ENCODE results near the gene JAKMIP3.
A peak's percentile ranks its signal among the peaks of the same experiment; 100 is the strongest.

JAKMIP3 gene

GRCh38 chr10:132100556-132101349 is 35.0 kb downstream of the JAKMIP3 start:
- no peak for DNase-seq

- DNase-seq, result no peak
Measured at GRCh38 chr10:132101529-132101928, 35.8 kb downstream of the JAKMIP3 start.

GRCh38 chr10:132102071-132102716 is 36.4 kb downstream of the JAKMIP3 start:
- no peak for DNase-seq

GRCh38 chr10:132102717-132103110 is 37.0 kb downstream of the JAKMIP3 start:
- DNase-seq, result no peak

- no peak for DNase-seq
Measured at GRCh38 chr10:132103116-132103910, 37.6 kb downstream of the JAKMIP3 start.

GRCh38 chr10:132104062-132104461 is 38.3 kb downstream of the JAKMIP3 start:
- no peak for DNase-seq

GRCh38 chr10:132104471-132105301 is 38.9 kb downstream of the JAKMIP3 start:
- no peak for DNase-seq

GRCh38 chr10:132105302-132105995 is 39.7 kb downstream of the JAKMIP3 start:
- no peak for DNase-seq

GRCh38 chr10:132106431-132106830 is 40.7 kb downstream of the JAKMIP3 start:
- DNase-seq, result no peak

- peak; percentile 24 for DNase-seq
Measured at GRCh38 chr10:132107186-132107948, 41.6 kb downstream of the JAKMIP3 start.

GRCh38 chr10:132107949-132108877 is 42.5 kb downstream of the JAKMIP3 start:
- DNase-seq, result no peak

- DNase-seq, result no peak
Measured at GRCh38 chr10:132109341-132110110, 43.8 kb downstream of the JAKMIP3 start.

- no peak for DNase-seq
Measured at GRCh38 chr10:132110111-132110521, 44.4 kb downstream of the JAKMIP3 start.

- DNase-seq, result no peak
Measured at GRCh38 chr10:132110713-132111112, 45.0 kb downstream of the JAKMIP3 start.

- no peak for DNase-seq
Measured at GRCh38 chr10:132111121-132111731, 45.5 kb downstream of the JAKMIP3 start.

- DNase-seq, result no peak
Measured at GRCh38 chr10:132111871-132112341, 46.2 kb downstream of the JAKMIP3 start.

GRCh38 chr10:132112611-132113010 is 46.9 kb downstream of the JAKMIP3 start:
- DNase-seq, result no peak

GRCh38 chr10:132113206-132113605 is 47.5 kb downstream of the JAKMIP3 start:
- no peak for DNase-seq
